GM18517 (cell line): ENCODE measurements around the gene SH3BGRL2.
"Not testable (repeated sequence)": the region's sequence is repeated elsewhere in the genome, so short reads cannot be mapped to it uniquely, and the experiment has no call there.

Experiments used
- ATAC-seq: cut with Tn5 transposase; IDR thresholded peaks from one replicate; pipeline ENCODE4 v1.9.1; 2021; ENCODE audit warnings: mild to moderate bottlenecking, moderate library complexity; ENCODE audit not compliant: unreplicated experiment

SH3BGRL2 gene

GRCh38 chr6:79613912-79614311 is 17.2 kb upstream of the SH3BGRL2 start:
- no peak for ATAC-seq

GRCh38 chr6:79614326-79615305 is 16.5 kb upstream of the SH3BGRL2 start:
- no peak for ATAC-seq

GRCh38 chr6:79617518-79617941 is 13.6 kb upstream of the SH3BGRL2 start:
- ATAC-seq, result no peak

- ATAC-seq, result not testable (repeated sequence)
Measured at GRCh38 chr6:79618425-79618824, 12.7 kb upstream of the SH3BGRL2 start.

GRCh38 chr6:79621579-79621978 is 9.6 kb upstream of the SH3BGRL2 start:
- ATAC-seq, result no peak

- no peak for ATAC-seq
Measured at GRCh38 chr6:79622364-79622763, 8.8 kb upstream of the SH3BGRL2 start.

GRCh38 chr6:79623106-79623505 is 8.0 kb upstream of the SH3BGRL2 start:
- ATAC-seq, result no peak

GRCh38 chr6:79625746-79626145 is 5.4 kb upstream of the SH3BGRL2 start:
- no peak for ATAC-seq

GRCh38 chr6:79626811-79627210 is 4.3 kb upstream of the SH3BGRL2 start:
- ATAC-seq, result no peak

- no peak for ATAC-seq
Measured at GRCh38 chr6:79627422-79627821, 3.7 kb upstream of the SH3BGRL2 start.

GRCh38 chr6:79628466-79629288 is 2.5 kb upstream of the SH3BGRL2 start:
- ATAC-seq, result no peak

- no peak for ATAC-seq
Measured at GRCh38 chr6:79630380-79630882, 698 bp upstream of the SH3BGRL2 start.

- no peak for ATAC-seq
Measured at GRCh38 chr6:79631693-79632172, 604 bp downstream of the SH3BGRL2 start.

GRCh38 chr6:79632580-79632979 is 1.5 kb downstream of the SH3BGRL2 start:
- ATAC-seq, result no peak

- no peak for ATAC-seq
Measured at GRCh38 chr6:79634491-79635231, 3.5 kb downstream of the SH3BGRL2 start.

GRCh38 chr6:79635232-79635543 is 4.1 kb downstream of the SH3BGRL2 start:
- ATAC-seq, result no peak

GRCh38 chr6:79636673-79637072 is 5.5 kb downstream of the SH3BGRL2 start:
- no peak for ATAC-seq

GRCh38 chr6:79640146-79641111 is 9.3 kb downstream of the SH3BGRL2 start:
- no peak for ATAC-seq

- no peak for ATAC-seq
Measured at GRCh38 chr6:79646006-79646405, 14.9 kb downstream of the SH3BGRL2 start.

GRCh38 chr6:79646561-79646960 is 15.4 kb downstream of the SH3BGRL2 start:
- no peak for ATAC-seq
